GM23248 (cell line): Measurements from ENCODE around the gene PRR30.

Source experiments
- EZH2 ChIP-seq: fragments of 200-600 bp; sonication (generic); IDR thresholded peaks from 2 replicates; pipeline ENCODE4 v1.6.1; 2018; ENCODE audit warnings: antibody characterized with exemption, mild to moderate bottlenecking; ENCODE audit not compliant: insufficient read depth, poor library complexity, severe bottlenecking
- EZH2phosphoT487 ChIP-seq: fragments of 200-600 bp; sonication (generic); IDR thresholded peaks from 2 replicates; pipeline ENCODE4 v1.6.1; 2018; ENCODE audit warnings: antibody characterized with exemption, moderate library complexity, mild to moderate bottlenecking, low read depth; ENCODE audit not compliant: insufficient read depth

- no peak for TF ChIP-seq EZH2phosphoT487
- TF ChIP-seq EZH2: no peak
Measured at GRCh38 chr2:27128668-27129571, 10.3 kb downstream of the PRR30 start.
